B cell (primary cell): Measurements from ENCODE around the gene RRBP1. TPM values are rescaled to one million over a fixed set of nuclear protein-coding genes. Genes with fewer than 3 reads are reported as not detected.

Experiments used
- ATAC-seq: fragments of 200-7000 bp; cut with Tn5 transposase; one replicate; pipeline ENCODE4 v1.10.0; 2021; ENCODE audit warnings: low read depth, mild to moderate bottlenecking, moderate number of reproducible peaks, moderate library complexity
- CTCF ChIA-PET: fragments of 350-600 bp; sonication (Branson Sonifier 250); formaldehyde crosslinking; loops from one replicate; lab custom pipeline; 2021; ENCODE audit warnings: antibody characterized with exemption, inconsistent platforms; lab: Charles Lee
- POLR2A ChIA-PET: fragments of 350-600 bp; sonication (Branson Sonifier 250); formaldehyde crosslinking; loops from one replicate; lab custom pipeline; 2021; ENCODE audit warnings: antibody characterized with exemption; lab: Charles Lee
- DNase-seq: peaks from one replicate; pipeline ENCODE4 v3.0.0; 2013
- H2AFZ ChIP-seq: 2 replicates; pipeline ENCODE4 v1.6.1; 2012; ENCODE audit warnings: mild to moderate bottlenecking, low read depth, low read length; ENCODE audit not compliant: insufficient read depth, poor library complexity, severe bottlenecking
- H3K27ac ChIP-seq, 2 donors: 1 replicate in 1 of 2; 2 replicates in 1 of 2; pipeline ENCODE4 v1.5.1; 2012 to 2013; ENCODE audit warnings: low read length in 2 of 2, mild to moderate bottlenecking in 2 of 2, moderate library complexity in 1 of 2
- H3K27me3 ChIP-seq, 4 experiments: fragments of 200-600 bp in 1 of 4; sonication (generic) in 1 of 4; replicated peaks in 1 of 4; 1 replicate in 2 of 4; 2 replicates in 2 of 4; pipeline versions ENCODE4 v1.6.1 to v1.7.0; 2013 to 2016; ENCODE audit warnings: low read length in 3 of 4, mild to moderate bottlenecking in 2 of 4, mixed read lengths in 1 of 4, moderate library complexity in 1 of 4; ENCODE audit not compliant: insufficient read depth in 4 of 4, control insufficient read depth in 3 of 4; ENCODE audit errors: control extremely low read depth in 1 of 4
- H3K36me3 ChIP-seq, 2 experiments: replicated peaks in 1 of 2; 1 replicate in 1 of 2; 2 replicates in 1 of 2; pipeline versions ENCODE4 v1.6.1 to v1.7.1; 2013; ENCODE audit warnings: low read length in 1 of 2; ENCODE audit not compliant: insufficient read depth in 2 of 2, control insufficient read depth in 1 of 2; ENCODE audit errors: control extremely low read depth in 1 of 2, extremely low read depth in 1 of 2
- H3K4me1 ChIP-seq, 2 donors: fragments of 200-600 bp in 1 of 2; sonication (generic) in 1 of 2; 1 replicate in 1 of 2; 2 replicates in 1 of 2; pipeline versions ENCODE4 v1.5.1 to v1.6.1; 2013 to 2017; ENCODE audit warnings: low read length in 2 of 2; ENCODE audit not compliant: control insufficient read depth in 2 of 2, insufficient read depth in 2 of 2
- H3K4me2 ChIP-seq: replicated peaks from 2 replicates; pipeline ENCODE3; 2012; ENCODE audit warnings: mild to moderate bottlenecking, low read depth, low read length; ENCODE audit not compliant: poor library complexity, severe bottlenecking
- H3K4me3 ChIP-seq, 5 experiments: fragments of 200-600 bp in 1 of 5; sonication (generic) in 1 of 5; 1 replicate in 3 of 5; 2 replicates in 2 of 5; pipeline versions ENCODE4 v1.5.1 to v1.7.0; 2011 to 2016; ENCODE audit warnings: low read length in 4 of 5, mild to moderate bottlenecking in 4 of 5, low read depth in 2 of 5, control low read depth in 1 of 5, moderate library complexity in 1 of 5; ENCODE audit not compliant: insufficient read depth in 1 of 5; ENCODE audit errors: control extremely low read depth in 1 of 5, extremely low read depth in 1 of 5
- H3K79me2 ChIP-seq: fragments of 200-600 bp; sonication (generic); one replicate; pipeline ENCODE4 v1.6.0; 2016; ENCODE audit warnings: low read length; ENCODE audit not compliant: control insufficient read depth, insufficient read depth
- H3K9ac ChIP-seq: fragments of 200-600 bp; sonication (generic); 2 replicates; pipeline ENCODE4 v1.6.1; 2017; ENCODE audit warnings: mild to moderate bottlenecking, low read length, moderate library complexity
- H3K9me3 ChIP-seq, 3 donors: one replicate each; pipeline versions ENCODE4 v1.6.1 to v1.7.1; 2013; ENCODE audit warnings: low read length in 2 of 3; ENCODE audit not compliant: control insufficient read depth in 2 of 3, insufficient read depth in 1 of 3; ENCODE audit errors: control extremely low read depth in 1 of 3
- H4K20me1 ChIP-seq: 2 replicates; pipeline ENCODE4 v1.6.0; 2012; ENCODE audit warnings: mild to moderate bottlenecking, low read length; ENCODE audit not compliant: insufficient read depth, control insufficient read depth, poor library complexity, severe bottlenecking
- H3K27ac Mint-ChIP-seq: one replicate; pipeline ENCODE4 v1.8.0; 2021; ENCODE audit warnings: mixed read lengths
- H3K27me3 Mint-ChIP-seq: one replicate; pipeline ENCODE4 v1.8.0; 2021; ENCODE audit warnings: mixed read lengths
- H3K4me1 Mint-ChIP-seq: one replicate; pipeline ENCODE4 v1.8.0; 2021; ENCODE audit warnings: mixed read lengths
- H3K4me3 Mint-ChIP-seq: one replicate; pipeline ENCODE4 v1.8.0; 2021; ENCODE audit warnings: mixed read lengths
- H3K9me3 Mint-ChIP-seq: one replicate; pipeline ENCODE4 v1.8.0; 2022; ENCODE audit warnings: mixed read lengths; ENCODE audit not compliant: insufficient read depth
- EZH2 ChIP-seq: IDR thresholded peaks from 2 replicates; pipeline ENCODE4 v1.6.1; 2012; ENCODE audit warnings: borderline replicate concordance, low read depth, mild to moderate bottlenecking, moderate library complexity, low read length; ENCODE audit not compliant: insufficient read depth, poor library complexity, severe bottlenecking
- WGBS: methylation state at CpG from one replicate; pipeline ENCODE4 v1.1.5; 2013; ENCODE audit warnings: missing lambda C conversion rate; ENCODE audit not compliant: insufficient coverage; 5-methylcytosine and 5-hydroxymethylcytosine counted together
- intact Hi-C: fragments of 100-400 bp; cut with micrococcal nuclease; formaldehyde crosslinking; loops from one replicate; pipeline ENCODE4 v1.10.0; 2022
- polyA plus RNA-seq: library from polyadenylated mRNA; depleted of rRNA; stranded (reverse); fragments of >200 nt; gene quantifications from 2 replicates; pipeline ENCODE4 v1.2.3, GENCODE V29; 2012
- total RNA-seq, 2 donors: library from RNA; stranded (reverse); fragments of 120-200 nt in 1 of 2; gene quantifications; 1 replicate in 1 of 2; 2 replicates in 1 of 2; pipeline versions ENCODE4 v1.2.3 to v1.2.4, GENCODE V29; 2013 to 2022
- TF ChIP-seq, protein P1 (sequence below): fragments of 200-600 bp; IDR thresholded peaks from one replicate; pipeline ENCODE4 v1.8.0; 2022; ENCODE audit warnings: antibody characterized with exemption, mild to moderate bottlenecking

RRBP1 gene
- total and polyA plus RNA-seq, 2 donors (not counting 1 experiment from before 2014, with no cell fraction given): 10.9 to 27.5 TPM

DNA sequence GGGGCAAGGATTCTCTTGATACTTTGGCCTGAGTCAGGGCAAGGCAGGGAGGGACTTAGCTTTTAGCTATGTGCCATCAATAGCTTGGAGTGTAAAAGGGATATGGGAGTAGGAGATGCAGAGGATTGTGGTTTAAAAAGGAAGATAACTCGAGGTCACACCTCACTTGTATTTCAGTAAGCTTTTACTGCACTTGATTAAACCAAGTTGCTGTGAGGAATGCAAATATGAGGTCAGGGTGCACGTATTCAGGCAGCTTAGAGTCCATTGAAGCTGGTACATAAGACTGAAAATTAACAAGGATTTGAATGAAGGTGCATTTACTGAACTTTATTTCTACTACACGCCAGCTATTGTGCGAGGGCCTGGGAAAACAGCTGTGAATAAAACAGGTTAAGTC is 80.1 kb downstream of the RRBP1 start:
- Mint-ChIP-seq H3K4me3 (no peak overlapping the region), H3K27me3 (no peaks in the 10 kb centered on the region), H3K4me1 (peaks cover 4% of the 10 kb centered on the region), H3K9me3 (no peaks in the 10 kb centered on the region), H3K27ac (no peak overlapping the region)
- Histone ChIP-seq H3K27me3 (no peaks in the 10 kb centered on the region), H3K4me3 (no peak overlapping the region), H3K4me1 (no peaks in the 10 kb centered on the region), H2AFZ (no peak overlapping the region), H3K4me2 (no peak overlapping the region), H3K9ac (no peak overlapping the region), H4K20me1 (no peaks in the 10 kb centered on the region), H3K9me3 (no peaks in the 10 kb centered on the region), H3K79me2 (no peaks in the 10 kb centered on the region), H3K27ac (no peak overlapping the region), H3K36me3 (peaks cover 0 to 3% of the 10 kb centered on the region in 2 experiments)
- DNase-seq (no peak), ATAC-seq (no peak)
- no peak for TF ChIP-seq EZH2
- TF ChIP-seq, protein P1, sequence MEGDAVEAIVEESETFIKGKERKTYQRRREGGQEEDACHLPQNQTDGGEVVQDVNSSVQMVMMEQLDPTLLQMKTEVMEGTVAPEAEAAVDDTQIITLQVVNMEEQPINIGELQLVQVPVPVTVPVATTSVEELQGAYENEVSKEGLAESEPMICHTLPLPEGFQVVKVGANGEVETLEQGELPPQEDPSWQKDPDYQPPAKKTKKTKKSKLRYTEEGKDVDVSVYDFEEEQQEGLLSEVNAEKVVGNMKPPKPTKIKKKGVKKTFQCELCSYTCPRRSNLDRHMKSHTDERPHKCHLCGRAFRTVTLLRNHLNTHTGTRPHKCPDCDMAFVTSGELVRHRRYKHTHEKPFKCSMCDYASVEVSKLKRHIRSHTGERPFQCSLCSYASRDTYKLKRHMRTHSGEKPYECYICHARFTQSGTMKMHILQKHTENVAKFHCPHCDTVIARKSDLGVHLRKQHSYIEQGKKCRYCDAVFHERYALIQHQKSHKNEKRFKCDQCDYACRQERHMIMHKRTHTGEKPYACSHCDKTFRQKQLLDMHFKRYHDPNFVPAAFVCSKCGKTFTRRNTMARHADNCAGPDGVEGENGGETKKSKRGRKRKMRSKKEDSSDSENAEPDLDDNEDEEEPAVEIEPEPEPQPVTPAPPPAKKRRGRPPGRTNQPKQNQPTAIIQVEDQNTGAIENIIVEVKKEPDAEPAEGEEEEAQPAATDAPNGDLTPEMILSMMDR: no peak
- POLR2A ChIA-PET: no interaction called here
- WGBS: 40% methylated on average over 1 of the region's 4 CpGs
- intact Hi-C loops: no loop called here
- CTCF ChIA-PET: interaction anchor here (0.5 to 1.3 kb wide), 2 partner anchors 47 to 1368 kb away, joined by 3 read pairs; no protein-coding TSS in a partner anchor

DNA sequence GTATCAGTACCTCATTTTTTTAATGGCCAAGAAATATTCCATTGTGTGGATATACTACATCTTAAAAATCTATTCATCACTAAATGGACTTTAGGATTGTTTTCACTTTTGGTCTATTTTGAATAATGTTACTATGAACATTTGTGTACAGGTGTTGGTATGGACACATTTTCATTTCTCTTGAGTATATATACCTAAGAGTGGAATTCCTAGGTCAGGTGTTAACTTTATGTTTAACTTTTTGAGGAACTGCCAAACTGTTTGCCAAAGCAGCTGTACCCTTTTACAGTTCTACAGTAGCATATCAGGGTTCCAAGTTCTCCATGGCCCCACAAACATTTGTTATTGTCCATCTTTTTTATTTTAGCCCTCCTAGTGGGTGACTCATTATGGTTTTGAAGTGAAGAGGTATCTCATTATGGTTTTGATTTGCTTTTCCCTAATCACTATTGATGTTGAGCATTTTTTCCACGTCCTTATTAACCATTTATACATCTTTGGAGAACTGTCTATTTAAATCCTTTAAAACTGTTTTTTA is 84.0 kb downstream of the RRBP1 start:
- DNase-seq: no peak
- H3K27ac ChIP-seq: no peak overlapping the region
- no peak for TF ChIP-seq EZH2
- TF ChIP-seq, protein P1: no peak
- no CpG with 5 or more reads among the region's 1 CpG for WGBS
- H3K4me3 Mint-ChIP-seq: no peak overlapping the region
- CTCF ChIA-PET: no interaction called here
- ATAC-seq: no peak
- H3K27me3 Mint-ChIP-seq: no peaks in the 10 kb centered on the region
- no peak overlapping the region for H3K4me3 ChIP-seq
- H4K20me1 ChIP-seq: no peaks in the 10 kb centered on the region
- no peaks in the 10 kb centered on the region for H3K9me3 ChIP-seq
- H3K9ac ChIP-seq: no peak overlapping the region
- H3K27ac Mint-ChIP-seq: no peak overlapping the region
- no peaks in the 10 kb centered on the region for H3K9me3 Mint-ChIP-seq
- POLR2A ChIA-PET: no interaction called here
- H3K36me3 ChIP-seq: no peaks in the 10 kb centered on the region
- H3K4me2 ChIP-seq: no peak overlapping the region
- no peaks in the 10 kb centered on the region for H3K4me1 ChIP-seq
- H3K4me1 Mint-ChIP-seq: peaks cover 4% of the 10 kb centered on the region
- no peaks in the 10 kb centered on the region for H3K79me2 ChIP-seq
- H3K27me3 ChIP-seq: no peaks in the 10 kb centered on the region
- H2AFZ ChIP-seq: no peak overlapping the region
- intact Hi-C loops: no loop called here
